ENCODE results near the gene CASS4.

- TF ChIP-seq POLR2A (IDR thresholded peaks at IDR 0.05; ENCODE audit: borderline replicate concordance, extremely low read depth, insufficient read depth, insufficient read length) = no peak
- no peak for TF ChIP-seq CTCF (IDR thresholded peaks at IDR 0.05 in 2 of 3, conservative IDR thresholded peaks at IDR 0.05 in 1 of 3; ENCODE audit: borderline replicate concordance in 1 of 3, insufficient read depth in 1 of 3, low read depth in 2 of 3, low read length in 2 of 3)
- TF ChIP-seq EZH2 (IDR thresholded peaks at IDR 0.05) = no peak
- no peak for TF ChIP-seq ZNF274 (IDR thresholded peaks at IDR 0.05; ENCODE audit: low read depth, low read length)
- TF ChIP-seq YY1 (IDR thresholded peaks at IDR 0.05; ENCODE audit: extremely low read depth, insufficient replicate concordance, low read depth, low read length) = no peak
- TF ChIP-seq RAD21 (IDR thresholded peaks at IDR 0.05; ENCODE audit: low read depth) = no peak
- no peak for TF ChIP-seq SP1 (IDR thresholded peaks at IDR 0.05; ENCODE audit: low read depth)
These were observed 49.5 kb downstream of the CASS4 start for GRCh38 chr20:56461576-56461975.

Data from HCT116 (cell line).